BLaER1 (cell line): Measurements from ENCODE around the gene LRRC3.

Source experiments
- H3K27ac ChIP-seq: shearing (Covaris generic); formaldehyde crosslinking; 2 replicates; pipeline ENCODE4 v1.8.1; 2022
- H3K27me3 ChIP-seq: shearing (Covaris generic); formaldehyde crosslinking; 2 replicates; pipeline ENCODE4 v1.8.1; 2022
- H3K36me3 ChIP-seq: shearing (Covaris generic); formaldehyde crosslinking; 2 replicates; pipeline ENCODE4 v1.8.1; 2022
- H3K4me1 ChIP-seq: shearing (Covaris generic); formaldehyde crosslinking; 2 replicates; pipeline ENCODE4 v1.8.1; 2022
- H3K4me2 ChIP-seq: shearing (Covaris generic); formaldehyde crosslinking; 2 replicates; pipeline ENCODE4 v1.8.1; 2022
- H3K4me3 ChIP-seq: shearing (Covaris generic); formaldehyde crosslinking; 2 replicates; pipeline ENCODE4 v1.8.1; 2022
- H3K9ac ChIP-seq: shearing (Covaris generic); formaldehyde crosslinking; 2 replicates; pipeline ENCODE4 v1.8.1; 2022
- H3K9me3 ChIP-seq: shearing (Covaris generic); formaldehyde crosslinking; 2 replicates; pipeline ENCODE4 v1.8.1; 2022
- H4K20me1 ChIP-seq: shearing (Covaris generic); formaldehyde crosslinking; 2 replicates; pipeline ENCODE4 v1.8.1; 2022
- Cebpa-rat ChIP-seq: shearing (Covaris generic); IDR thresholded peaks from 2 replicates; pipeline ENCODE4 v1.8.1; 2022

Gene LRRC3

DNA sequence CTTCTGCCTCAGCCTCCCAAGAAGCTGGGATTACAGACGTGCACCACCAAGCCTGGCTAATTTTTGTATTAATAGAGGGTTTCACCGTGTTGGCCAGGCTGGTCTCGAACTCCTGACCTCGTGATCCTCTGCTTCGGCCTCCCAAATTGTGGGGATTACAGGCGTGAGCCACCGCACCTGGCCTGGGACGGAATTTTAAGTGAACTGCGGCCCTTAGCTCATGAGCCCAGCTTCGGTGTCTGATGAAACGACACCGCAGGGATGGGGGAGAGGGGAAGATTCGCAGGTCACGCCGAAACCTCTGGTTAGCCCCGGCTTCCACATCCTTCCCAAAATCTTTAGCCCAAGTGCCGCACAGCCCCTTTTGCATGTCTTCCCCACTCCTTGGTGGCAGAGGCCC, 39.1 kb downstream of the LRRC3 start:
- Histone ChIP-seq H3K36me3 (peaks cover 49% of the 10 kb centered on the region), H3K9me3 (peaks cover 33% of the 10 kb centered on the region), H3K4me1 (peaks cover 40% of the 10 kb centered on the region), H3K4me3 (no peak overlapping the region), H3K27ac (no peak overlapping the region), H4K20me1 (no peaks in the 10 kb centered on the region), H3K27me3 (no peaks in the 10 kb centered on the region), H3K4me2 (no peak overlapping the region), H3K9ac (no peak overlapping the region)
- TF ChIP-seq Cebpa-rat = no peak

- H3K9me3 ChIP-seq = peaks cover 33% of the 10 kb centered on the region
- peaks cover 40% of the 10 kb centered on the region for H3K4me1 ChIP-seq
- H3K27me3 ChIP-seq = no peaks in the 10 kb centered on the region
- no peak overlapping the region for H3K9ac ChIP-seq
- no peak overlapping the region for H3K27ac ChIP-seq
- H3K36me3 ChIP-seq = peaks cover 49% of the 10 kb centered on the region
- no peak overlapping the region for H3K4me3 ChIP-seq
- no peak overlapping the region for H3K4me2 ChIP-seq
- no peaks in the 10 kb centered on the region for H4K20me1 ChIP-seq
- TF ChIP-seq Cebpa-rat = no peak
These were observed 39.6 kb downstream of the LRRC3 start for GRCh38 chr21:44494956-44495355.

DNA sequence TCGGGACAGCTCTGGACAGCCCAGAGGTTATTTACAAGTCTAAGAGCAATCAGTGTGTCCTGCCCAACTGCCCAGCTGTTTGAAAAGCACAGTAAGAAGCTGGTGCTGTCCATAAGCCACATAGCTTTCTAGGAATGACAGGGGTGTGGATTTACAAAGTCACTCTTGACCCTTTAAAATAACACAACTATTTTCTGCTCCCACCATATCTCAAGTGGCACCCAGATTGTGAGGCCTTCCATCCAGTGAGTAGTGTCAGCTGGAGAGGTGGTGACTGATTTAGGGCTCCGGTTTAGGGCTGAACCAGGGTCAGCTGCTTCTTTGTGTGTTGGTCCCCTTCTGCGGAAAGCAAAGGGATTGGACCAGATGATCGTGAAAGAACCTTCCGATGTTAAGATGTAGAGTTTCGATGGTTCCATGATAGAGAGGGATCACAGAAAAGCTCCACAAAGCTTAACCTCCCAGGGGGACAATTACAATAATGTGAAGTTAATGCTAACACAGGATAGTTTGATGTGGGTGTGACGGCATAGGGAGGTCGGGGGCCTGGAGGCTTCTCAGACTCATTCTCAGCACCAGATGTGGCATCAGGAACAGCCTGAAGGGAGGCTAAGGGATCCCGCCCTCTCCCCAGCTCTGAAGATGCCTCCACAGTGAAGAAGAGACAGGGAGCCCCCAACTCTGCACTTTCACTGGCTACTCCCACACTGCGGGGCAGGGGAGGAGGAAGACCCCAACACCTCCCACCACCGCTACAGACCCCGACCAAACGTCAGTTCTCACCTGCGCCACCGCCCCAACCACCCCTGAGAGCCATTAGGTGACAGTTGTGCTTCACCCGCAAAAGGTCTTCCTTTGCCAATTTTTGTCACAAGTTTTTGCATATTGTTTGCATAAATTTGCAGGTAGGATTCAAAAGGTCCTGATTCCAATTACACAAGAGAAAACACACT, 40.6 kb downstream of the LRRC3 start:
- TF ChIP-seq Cebpa-rat = no peak
- H3K4me1 ChIP-seq = peaks cover 40% of the 10 kb centered on the region
- no peak overlapping the region for H3K9ac ChIP-seq
- H3K4me2 ChIP-seq = peak overlapping the region; percentile 50
- H3K27ac ChIP-seq = no peak overlapping the region
- no peaks in the 10 kb centered on the region for H3K27me3 ChIP-seq
- H3K9me3 ChIP-seq = peaks cover 33% of the 10 kb centered on the region
- H3K36me3 ChIP-seq = peaks cover 40% of the 10 kb centered on the region
- H3K4me3 ChIP-seq = no peak overlapping the region
- no peaks in the 10 kb centered on the region for H4K20me1 ChIP-seq

- Histone ChIP-seq H4K20me1 (no peaks in the 10 kb centered on the region), H3K4me3 (no peak overlapping the region), H3K9ac (no peak overlapping the region), H3K4me2 (peak overlapping the region; percentile 50), H3K36me3 (peaks cover 35% of the 10 kb centered on the region), H3K9me3 (peaks cover 28% of the 10 kb centered on the region), H3K4me1 (peaks cover 50% of the 10 kb centered on the region), H3K27ac (0 out of 2 replicates have a peak overlapping the region, but pooled peaks have one; percentile 5), H3K27me3 (no peaks in the 10 kb centered on the region)
- no peak for TF ChIP-seq Cebpa-rat
These were observed 41.5 kb downstream of the LRRC3 start for GRCh38 chr21:44496564-44497550.

DNA sequence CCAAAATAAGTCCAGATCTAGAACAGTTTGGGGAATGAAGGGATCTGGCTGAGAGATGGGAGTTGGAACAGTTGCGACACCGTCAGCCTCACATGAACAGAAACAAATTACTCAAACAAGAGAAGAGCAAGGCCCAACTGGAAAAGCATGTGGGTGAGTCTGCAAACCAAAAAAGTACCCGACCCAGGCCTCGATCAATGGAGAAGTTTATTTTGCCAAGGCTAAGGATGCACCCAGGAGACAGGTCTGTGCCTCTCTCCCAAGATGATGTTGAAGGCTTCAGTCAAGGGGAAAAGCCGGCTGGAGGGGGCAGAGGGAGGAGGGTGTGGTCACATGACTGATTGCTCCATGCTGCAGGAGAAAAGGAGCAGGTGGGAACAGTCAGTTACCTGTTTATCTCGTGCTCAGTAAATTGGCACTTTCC, 42.4 kb downstream of the LRRC3 start:
- no peaks in the 10 kb centered on the region for H4K20me1 ChIP-seq
- no peaks in the 10 kb centered on the region for H3K27me3 ChIP-seq
- H3K4me2 ChIP-seq = peak overlapping the region; percentile 50
- peaks cover 26% of the 10 kb centered on the region for H3K36me3 ChIP-seq
- TF ChIP-seq Cebpa-rat = no peak
- peaks cover 19% of the 10 kb centered on the region for H3K9me3 ChIP-seq
- no peak overlapping the region for H3K27ac ChIP-seq
- no peak overlapping the region for H3K4me3 ChIP-seq
- peak overlapping the region; percentile 1; the same call in 1 of the 2 replicates for H3K9ac ChIP-seq
- H3K4me1 ChIP-seq = peaks cover 58% of the 10 kb centered on the region

- H3K9me3 ChIP-seq = peaks cover 11% of the 10 kb centered on the region
- peaks cover 66% of the 10 kb centered on the region for H3K4me1 ChIP-seq
- H3K4me3 ChIP-seq = no peak overlapping the region
- H3K27me3 ChIP-seq = no peaks in the 10 kb centered on the region
- no peak overlapping the region for H3K27ac ChIP-seq
- peak overlapping the region; percentile 1; the same call in 1 of the 2 replicates for H3K9ac ChIP-seq
- H4K20me1 ChIP-seq = no peaks in the 10 kb centered on the region
- H3K36me3 ChIP-seq = peaks cover 18% of the 10 kb centered on the region
- peak overlapping the region; percentile 50; the same call in 1 of the 2 replicates for H3K4me2 ChIP-seq
- TF ChIP-seq Cebpa-rat = no peak
These were observed 43.2 kb downstream of the LRRC3 start for GRCh38 chr21:44498280-44499210.

- Histone ChIP-seq H4K20me1 (no peaks in the 10 kb centered on the region), H3K4me1 (peaks cover 73% of the 10 kb centered on the region), H3K4me2 (no peak overlapping the region), H3K4me3 (no peak overlapping the region), H3K27me3 (no peaks in the 10 kb centered on the region), H3K9me3 (peaks cover 5% of the 10 kb centered on the region; the same call in 1 of the 2 replicates), H3K36me3 (peaks cover 11% of the 10 kb centered on the region), H3K9ac (no peak overlapping the region), H3K27ac (no peak overlapping the region)
- no peak for TF ChIP-seq Cebpa-rat
These were observed 43.9 kb downstream of the LRRC3 start for GRCh38 chr21:44499211-44499560.

- H3K9me3 ChIP-seq = peaks cover under 1% of the 10 kb centered on the region; the same call in 1 of the 2 replicates
- H3K36me3 ChIP-seq = peaks cover 8% of the 10 kb centered on the region
- no peak overlapping the region for H3K4me2 ChIP-seq
- peaks cover 76% of the 10 kb centered on the region for H3K4me1 ChIP-seq
- no peaks in the 10 kb centered on the region for H3K27me3 ChIP-seq
- no peaks in the 10 kb centered on the region for H4K20me1 ChIP-seq
- H3K27ac ChIP-seq = no peak overlapping the region
- H3K4me3 ChIP-seq = no peak overlapping the region
- H3K9ac ChIP-seq = no peak overlapping the region
- no peak for TF ChIP-seq Cebpa-rat
These were observed 44.3 kb downstream of the LRRC3 start for GRCh38 chr21:44499631-44500030.

DNA sequence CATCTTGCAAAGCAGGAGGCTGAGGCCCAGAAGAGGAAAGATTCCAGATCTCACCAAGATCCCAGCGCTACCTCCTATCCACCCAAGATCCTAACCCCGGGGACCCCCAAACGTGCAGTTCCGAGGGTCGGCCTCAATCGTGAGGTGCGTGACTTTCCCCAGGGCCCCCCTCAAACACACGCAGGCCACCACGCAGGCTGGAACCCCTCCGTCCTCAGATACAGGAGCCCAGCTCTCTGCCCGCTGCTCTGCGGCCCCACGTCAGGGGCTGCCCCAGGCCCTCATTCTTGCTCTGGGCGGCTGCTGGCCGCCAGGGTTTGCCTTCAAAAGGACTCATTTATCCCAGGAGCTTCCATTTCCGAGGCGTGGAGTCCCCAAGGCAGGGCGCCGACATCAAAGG, 44.8 kb downstream of the LRRC3 start:
- Histone ChIP-seq H3K4me1 (peaks cover 76% of the 10 kb centered on the region), H3K9me3 (no peaks in the 10 kb centered on the region), H4K20me1 (no peaks in the 10 kb centered on the region), H3K36me3 (peaks cover 3% of the 10 kb centered on the region; the same call in 1 of the 2 replicates), H3K9ac (no peak overlapping the region), H3K27ac (no peak overlapping the region), H3K4me2 (no peak overlapping the region), H3K4me3 (no peak overlapping the region), H3K27me3 (no peaks in the 10 kb centered on the region)
- no peak for TF ChIP-seq Cebpa-rat
